ENCODE measurements around the gene TJAP1. TPM values are rescaled to one million over a fixed set of nuclear protein-coding genes. Genes with fewer than 3 reads are reported as not detected.

Gene TJAP1
- 41.0 TPM for total RNA-seq

GRCh38 chr6:43477235-43478007 lies at the start of gene TJAP1:
TSS of gene TJAP1 (plus strand) at chr6:43477570. CDS start at chr6:43499002, 21,432 bp downstream.
- peak; percentile 93 for DNase-seq (ENCODE audit: low spot score)

- no peak for DNase-seq (ENCODE audit: low spot score)
Observed at GRCh38 chr6:43428112-43428570, 49.2 kb upstream of the TJAP1 start.

GRCh38 chr6:43428874-43429273 lies 48.5 kb upstream of the TJAP1 start:
- DNase-seq (ENCODE audit: low spot score): no peak

- DNase-seq (ENCODE audit: low spot score): no peak
Observed at GRCh38 chr6:43432009-43432945, 45.1 kb upstream of the TJAP1 start.

GRCh38 chr6:43433148-43433547 lies 44.2 kb upstream of the TJAP1 start:
- no peak for DNase-seq (ENCODE audit: low spot score)

- DNase-seq (ENCODE audit: low spot score): no peak
Observed at GRCh38 chr6:43434001-43434840, 43.1 kb upstream of the TJAP1 start.

- no peak for DNase-seq (ENCODE audit: low spot score)
Observed at GRCh38 chr6:43434943-43435342, 42.4 kb upstream of the TJAP1 start.

- DNase-seq (ENCODE audit: low spot score): no peak
Observed at GRCh38 chr6:43435682-43436437, 41.5 kb upstream of the TJAP1 start.

GRCh38 chr6:43436577-43437282 lies 40.6 kb upstream of the TJAP1 start:
- peak; percentile 25 for DNase-seq (ENCODE audit: low spot score)

- no peak for DNase-seq (ENCODE audit: low spot score)
Observed at GRCh38 chr6:43437700-43438099, 39.7 kb upstream of the TJAP1 start.

GRCh38 chr6:43442935-43443334 lies 34.4 kb upstream of the TJAP1 start:
- no peak for DNase-seq (ENCODE audit: low spot score)

- no peak for DNase-seq (ENCODE audit: low spot score)
Observed at GRCh38 chr6:43444036-43444435, 33.3 kb upstream of the TJAP1 start.

GRCh38 chr6:43444582-43444981 lies 32.8 kb upstream of the TJAP1 start:
- DNase-seq (ENCODE audit: low spot score): no peak

- no peak for DNase-seq (ENCODE audit: low spot score)
Observed at GRCh38 chr6:43445576-43445975, 31.8 kb upstream of the TJAP1 start.

- no peak for DNase-seq (ENCODE audit: low spot score)
Observed at GRCh38 chr6:43447604-43448003, 29.8 kb upstream of the TJAP1 start.

GRCh38 chr6:43448916-43449315 lies 28.5 kb upstream of the TJAP1 start:
- DNase-seq (ENCODE audit: low spot score): no peak

- no peak for DNase-seq (ENCODE audit: low spot score)
Observed at GRCh38 chr6:43450699-43451131, 26.7 kb upstream of the TJAP1 start.

GRCh38 chr6:43451348-43451747 lies 26.0 kb upstream of the TJAP1 start:
- DNase-seq (ENCODE audit: low spot score): no peak

- no peak for DNase-seq (ENCODE audit: low spot score)
Observed at GRCh38 chr6:43451939-43452338, 25.4 kb upstream of the TJAP1 start.

- no peak for DNase-seq (ENCODE audit: low spot score)
Observed at GRCh38 chr6:43452896-43453295, 24.5 kb upstream of the TJAP1 start.

Data from mucosa of gallbladder (tissue), 1 donor.